Thoracic aorta endothelial cell (primary cell): ENCODE results near the gene IL2RA. TPM values are rescaled to one million over a fixed set of nuclear protein-coding genes. Genes with fewer than 3 reads are reported as not detected.

Experiments
- small RNA-seq: library from RNA; depleted of rRNA; stranded (forward); fragments of <200 nt; gene quantifications from one replicate; pipeline ENCODE3, GENCODE V24; 2012
- total RNA-seq: library from RNA; depleted of rRNA; stranded (reverse); fragments of >200 nt; gene quantifications from 2 replicates; pipeline ENCODE4 v1.2.3, GENCODE V29; 2012

Gene IL2RA
- total RNA-seq = not detected in 2 replicates

DNA sequence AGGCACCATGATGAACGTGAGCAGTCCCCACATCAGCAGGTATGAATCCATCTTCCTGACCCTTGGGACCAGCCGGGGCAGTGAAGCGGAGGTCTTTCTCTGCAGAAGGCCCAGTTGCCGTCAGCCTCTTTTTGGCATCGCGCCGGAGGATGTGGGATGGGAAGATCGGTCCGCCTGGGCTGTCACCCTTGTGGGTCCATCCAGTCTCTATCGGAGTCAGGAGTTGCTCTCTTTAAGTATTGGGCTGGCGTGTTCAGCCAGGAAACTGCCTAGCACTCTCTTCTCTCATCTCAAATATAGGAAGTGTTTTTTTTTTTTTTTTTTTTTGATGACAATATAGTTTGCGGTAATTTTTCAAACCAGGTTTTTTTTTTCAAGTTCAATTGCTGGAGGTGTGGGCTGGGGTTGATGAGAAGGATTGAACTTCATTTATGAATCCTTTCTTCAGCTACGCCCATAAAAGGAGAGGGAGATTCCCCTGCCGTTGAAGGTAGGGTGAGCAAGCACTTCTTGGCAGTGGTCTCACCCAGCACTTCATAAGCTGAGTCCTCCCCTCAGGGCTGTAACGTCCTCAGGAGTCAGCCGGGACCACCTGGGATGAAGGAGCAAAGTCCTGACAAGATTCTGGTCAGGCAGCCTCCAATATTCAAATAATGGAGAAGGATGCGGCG, at the start of gene IL2RA:
TSS of gene IL2RA (minus strand) at position 267 of the 671 bp plus-strand sequence. CDS start at position 51, 216 bp downstream.

DNA sequence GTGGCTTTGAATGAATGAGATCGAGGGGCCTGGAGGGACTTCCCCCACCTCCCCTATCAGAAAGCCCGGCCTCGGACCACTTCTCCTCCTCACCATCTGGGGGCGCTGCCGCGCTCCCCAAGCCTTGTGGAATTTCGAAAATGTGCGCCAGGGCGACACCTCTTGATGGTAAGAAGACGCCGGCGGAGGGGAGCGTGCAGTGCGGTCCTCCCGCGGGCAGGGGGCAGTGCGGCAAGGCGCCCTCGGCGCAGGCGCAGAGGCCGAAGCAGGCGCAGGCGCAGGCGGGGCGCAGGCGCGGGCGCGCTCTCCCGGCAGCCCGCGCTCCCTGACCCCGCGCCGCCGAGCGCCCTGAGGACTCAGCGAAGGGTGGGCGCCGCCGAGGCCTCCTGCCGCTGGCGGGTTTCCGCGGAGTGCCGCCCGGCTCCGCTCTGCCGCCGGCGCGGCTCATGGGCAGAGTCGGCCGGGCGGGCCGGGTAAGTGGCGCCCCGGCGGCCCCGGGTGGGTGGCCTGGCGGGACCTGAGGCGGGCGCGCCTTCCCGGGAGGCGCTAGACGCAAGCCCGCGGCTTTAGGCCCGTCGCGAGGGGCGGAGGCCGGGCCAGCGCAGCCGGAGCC, 26.7 kb upstream of the IL2RA start, which contains the start of gene RBM17:
TSS of gene RBM17 (plus strand) at position 314 of the 613 bp plus-strand sequence. CDS start 8,032 bp downstream, outside the sequence.

DNA sequence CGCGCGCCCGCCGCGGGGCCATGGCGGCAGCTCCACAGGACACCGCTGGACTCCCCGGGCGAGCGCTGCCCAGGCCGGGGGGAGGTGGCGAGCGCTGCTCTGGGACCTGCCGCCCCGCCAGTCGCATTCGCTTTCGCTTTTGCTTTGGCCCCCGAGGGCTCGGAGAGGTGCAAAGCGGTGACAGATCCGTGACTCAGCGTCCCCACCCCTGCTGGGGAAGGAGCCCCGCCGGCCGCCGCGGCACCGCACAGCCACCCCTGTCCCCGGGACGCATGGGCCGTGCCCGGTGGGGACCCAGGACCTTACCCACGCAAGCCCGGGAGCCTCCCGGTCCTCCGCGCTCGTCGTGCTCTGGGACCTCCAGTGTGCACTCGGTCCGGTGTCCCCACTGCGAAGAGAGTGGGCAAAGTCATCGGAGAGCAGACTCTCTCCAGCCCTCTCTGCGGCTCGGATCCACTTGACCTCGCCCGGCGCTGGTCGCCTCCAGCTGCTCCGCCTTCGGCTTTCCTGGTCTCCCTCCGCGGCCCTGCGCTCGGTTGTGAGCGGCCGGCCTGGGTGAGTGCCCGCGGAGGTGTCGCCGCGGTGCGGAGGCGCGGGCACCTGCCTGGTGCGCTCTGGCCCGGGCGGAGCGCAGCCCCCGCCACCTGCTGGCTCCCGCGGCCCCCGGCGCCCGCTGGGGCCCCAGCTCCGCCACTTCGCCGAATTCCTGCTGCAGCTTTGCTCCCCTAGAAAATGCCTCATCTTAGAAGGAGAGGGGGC, 84.5 kb downstream of the IL2RA start, which contains the start of gene IL15RA:
TSS of gene IL15RA (minus strand) at position 73 of the 759 bp plus-strand sequence. CDS start at position 22, 51 bp downstream.

Small RNA genes lying within 50 kb of the gene (small RNA-seq; reads per million reads assigned to genes)
- not detected for gene RF00397

Other genes with a start within 250 kb of the IL2RA start
- 740 and 863 TPM in 2 replicates for gene GDI2, start 248.9 kb downstream of the IL2RA start, total RNA-seq
- 5.3 and 6.6 TPM in 2 replicates for gene ANKRD16, start 172.5 kb downstream of the IL2RA start, total RNA-seq
- 104 and 110 TPM in 2 replicates for gene FBH1, start 172.1 kb downstream of the IL2RA start, total RNA-seq
- 14.9 and 26.6 TPM in 2 replicates for gene IL15RA, start 84.8 kb downstream of the IL2RA start, total RNA-seq
- 71.5 and 71.7 TPM in 2 replicates for gene RBM17, start 26.7 kb upstream of the IL2RA start, total RNA-seq
- gene PFKFB3, start 140.6 kb upstream of the IL2RA start, total RNA-seq = 25.9 and 42.4 TPM in 2 replicates